ENCODE data around the gene PAK5.

- TF ChIP-seq CTCF (IDR thresholded peaks at IDR 0.05), result no peak
- no peak for TF ChIP-seq SIN3A (IDR thresholded peaks at IDR 0.05; ENCODE audit: borderline replicate concordance, insufficient read depth, low read depth, low read length)
- TF ChIP-seq TCF7L2 (IDR thresholded peaks at IDR 0.05; ENCODE audit: low read depth, low read length), result no peak
- TF ChIP-seq REST (IDR thresholded peaks at IDR 0.05; ENCODE audit: insufficient read depth in 1 of 2, low read depth in 2 of 2, low read length in 1 of 2), result no peak
- no peak for TF ChIP-seq POLR2AphosphoS5 (IDR thresholded peaks at IDR 0.05; ENCODE audit: low read depth, low read length)
Measured at GRCh38 chr20:9570612-9571011, 268.3 kb downstream of the PAK5 start.

All from Panc1 (cell line).